ENCODE measurements around the gene CREB3L2. TPM values are rescaled to one million over a fixed set of nuclear protein-coding genes. Genes with fewer than 3 reads are reported as not detected.

Gene CREB3L2
- total RNA-seq, 1 experiment from 2014 or later = 49.8 TPM

GRCh38 chr7:138029126-138029525, 27.2 kb upstream of the CREB3L2 start:
- CTCF ChIA-PET = interaction anchor here (1.0 kb wide), 1 partner anchor 27 kb away, joined by 3 read pairs; the partner anchor contains the start of gene CREB3L2
- BruUV-seq (replicated peaks) = no TSS peak
- Histone ChIP-seq H3K9me3 (ENCODE audit: control insufficient read depth in 1 of 2, insufficient read depth in 1 of 2, low read depth in 1 of 2, low read length in 2 of 2) (no peaks in the 10 kb centered on the region), H3K27me3 (ENCODE audit: insufficient read depth, low read length) (no peaks in the 10 kb centered on the region), H3K9me2 (ENCODE audit: insufficient read depth) (no peaks in the 10 kb centered on the region), H3K4me3 (replicated peaks in 1 of 2; ENCODE audit: low read depth in 1 of 2, low read length in 2 of 2) (no peak overlapping the region), H3K27ac (ENCODE audit: low read depth, low read length) (no peak overlapping the region), H3K9ac (ENCODE audit: low read length) (no peak overlapping the region), H3K4me1 (ENCODE audit: control insufficient read depth in 1 of 2, insufficient read depth in 2 of 2, low read length in 2 of 2) (no peaks in the 10 kb centered on the region), H3K4me2 (ENCODE audit: low read length) (no peak overlapping the region), H2AFZ (ENCODE audit: low read depth, low read length, poor library complexity, severe bottlenecking) (no peak overlapping the region), H4K20me1 (ENCODE audit: insufficient read depth) (no peaks in the 10 kb centered on the region), H3K36me3 (ENCODE audit: control insufficient read depth in 1 of 2, insufficient read depth in 2 of 2, low read length in 2 of 2) (no peaks in the 10 kb centered on the region), H3K79me2 (ENCODE audit: insufficient read depth, low read length) (no peaks in the 10 kb centered on the region)
- DNase-seq (ENCODE audit: low read depth, low spot score) (no peak), ATAC-seq (no peak)
- RAD21 ChIA-PET (ENCODE audit: low non-redundant PET in 1 of 2, low total read pairs in 2 of 2, uncharacterized antibody in 2 of 2, unreplicated experiment in 2 of 2) = no interaction called here
- POLR2A ChIA-PET = no interaction called here
- intact Hi-C loops (cut with micrococcal nuclease) = no loop called here
- no peak for TF ChIP-seq ZBTB33 (IDR thresholded peaks at IDR 0.05; ENCODE audit: extremely low read depth, insufficient replicate concordance, low read length)
- no peak for TF ChIP-seq CTCF (IDR thresholded peaks at IDR 0.05 in 2 of 3, conservative IDR thresholded peaks at IDR 0.05 in 1 of 3; ENCODE audit: borderline replicate concordance in 1 of 3, insufficient read depth in 1 of 3, low read depth in 2 of 3, low read length in 2 of 3)
- TF ChIP-seq ZNF274 (IDR thresholded peaks at IDR 0.05; ENCODE audit: low read depth, low read length) = no peak
- no peak for TF ChIP-seq SP1 (IDR thresholded peaks at IDR 0.05; ENCODE audit: low read depth)
- TF ChIP-seq ATF3 (IDR thresholded peaks at IDR 0.05) = no peak
- TF ChIP-seq EGR1 (IDR thresholded peaks at IDR 0.05; ENCODE audit: low read depth) = no peak
- no peak for TF ChIP-seq ZFX (IDR thresholded peaks at IDR 0.05)
- no peak for TF ChIP-seq ELF1 (IDR thresholded peaks at IDR 0.05; ENCODE audit: borderline replicate concordance, low read depth)
- no peak for TF ChIP-seq SIN3A (IDR thresholded peaks at IDR 0.05; ENCODE audit: low read depth)
- no peak for TF ChIP-seq FOSL1 (IDR thresholded peaks at IDR 0.05; ENCODE audit: low read depth)
- no peak for TF ChIP-seq SRF (IDR thresholded peaks at IDR 0.05; ENCODE audit: low read depth)
- no peak for TF ChIP-seq REST (IDR thresholded peaks at IDR 0.05; ENCODE audit: low read depth)
- no peak for TF ChIP-seq RAD21 (IDR thresholded peaks at IDR 0.05; ENCODE audit: low read depth)
- no peak for TF ChIP-seq CEBPB (IDR thresholded peaks at IDR 0.05; ENCODE audit: low read depth)
- TF ChIP-seq POLR2A (IDR thresholded peaks at IDR 0.05; ENCODE audit: borderline replicate concordance, extremely low read depth, insufficient read depth, insufficient read length) = no peak
- no peak for TF ChIP-seq CBX3 (IDR thresholded peaks at IDR 0.05; ENCODE audit: low read depth)
- TF ChIP-seq MAX (IDR thresholded peaks at IDR 0.05) = no peak

Measured in HCT116 (cell line).